HCT116 (cell line): ENCODE measurements around the gene CELA2A. TPM values are rescaled to one million over a fixed set of nuclear protein-coding genes. Genes with fewer than 3 reads are reported as not detected.

ENCODE experiments used
- ATAC-seq: fragments of 200-7000 bp; cut with Tn5 transposase; 2 replicates; pipeline ENCODE4 v1.9.1; 2020; ENCODE audit warnings: mild to moderate bottlenecking, moderate library complexity
- BruUV-seq: library from RNA; stranded (reverse); fragments of 400-500 nt; replicated peaks from 2 replicates; lab custom pipeline; 2021; lab: Mats Ljungman, UMichigan
- CTCF ChIA-PET: fragments of 300-600 bp; sonication (Branson Sonifier 250); formaldehyde crosslinking; loops from one replicate; lab custom pipeline; 2021; ENCODE audit warnings: antibody characterized with exemption; lab: Charles Lee
- POLR2A ChIA-PET: fragments of 300-600, 350-600 bp; sonication (Branson Sonifier 250); formaldehyde crosslinking; loops from one replicate; lab custom pipeline; 2021; ENCODE audit warnings: antibody characterized with exemption; lab: Charles Lee
- RAD21 ChIA-PET, 2 experiments: fragments of 300-600 bp; sonication (Branson Sonifier 250); formaldehyde crosslinking; loops; one replicate each; lab custom pipeline; 2023; ENCODE audit warnings: low total read pairs in 2 of 2; ENCODE audit not compliant: uncharacterized antibody in 2 of 2, unreplicated experiment in 2 of 2, low non-redundant PET in 1 of 2; lab: Charles Lee
- DNase-seq: peaks from one replicate; pipeline ENCODE4 v3.0.0-alpha.2; 2010; ENCODE audit warnings: low read depth, low spot score
- H2AFZ ChIP-seq: fragments of 200-600 bp; shearing (Covaris generic), sonication (generic); 2 replicates; pipeline ENCODE4 v1.6.1; 2017; ENCODE audit warnings: low read depth, mixed run types, mixed read lengths, antibody characterized with exemption, low read length; ENCODE audit not compliant: poor library complexity, severe bottlenecking
- H3K27ac ChIP-seq: 2 replicates; pipeline ENCODE4 v1.5.1; 2012; ENCODE audit warnings: low read depth, low read length
- H3K27me3 ChIP-seq: fragments of 200-600 bp; sonication (generic); 2 replicates; pipeline ENCODE4 v1.6.1; 2016; ENCODE audit warnings: mixed run types, low read length, mixed read lengths; ENCODE audit not compliant: insufficient read depth
- H3K36me3 ChIP-seq, 2 experiments: fragments of 200-500 bp in 1 of 2; fragments of 200-600 bp in 1 of 2; sonication (Bioruptor generic) in 1 of 2; sonication (generic) in 1 of 2; 2 replicates each; pipeline versions ENCODE4 v1.5.1 to v1.6.1; 2014 to 2016; ENCODE audit warnings: low read length in 2 of 2, inconsistent platforms in 1 of 2, mixed read lengths in 1 of 2, mixed run types in 1 of 2; ENCODE audit not compliant: insufficient read depth in 2 of 2, control insufficient read depth in 1 of 2
- H3K4me1 ChIP-seq, 2 experiments: fragments of 200-600 bp in 1 of 2; sonication (generic) in 1 of 2; 2 replicates each; pipeline versions ENCODE4 v1.5.1 to v1.6.1; 2012 to 2017; ENCODE audit warnings: low read length in 2 of 2, inconsistent platforms in 1 of 2, mild to moderate bottlenecking in 1 of 2, mixed read lengths in 1 of 2, mixed run types in 1 of 2, moderate library complexity in 1 of 2; ENCODE audit not compliant: insufficient read depth in 2 of 2, control insufficient read depth in 1 of 2
- H3K4me2 ChIP-seq: fragments of 200-600 bp; sonication (generic); 2 replicates; pipeline ENCODE4 v1.6.1; 2017; ENCODE audit warnings: mixed run types, low read length, mixed read lengths
- H3K4me3 ChIP-seq, 2 experiments: fragments of 200-600 bp in 1 of 2; sonication (generic) in 1 of 2; replicated peaks in 1 of 2; 2 replicates each; pipeline ENCODE4 v1.5.1; 2011 to 2016; ENCODE audit warnings: low read length in 2 of 2, control low read depth in 1 of 2, low read depth in 1 of 2, mild to moderate bottlenecking in 1 of 2, mixed read lengths in 1 of 2, mixed run types in 1 of 2
- H3K79me2 ChIP-seq: fragments of 200-600 bp; sonication (generic); 2 replicates; pipeline ENCODE4 v1.6.1; 2017; ENCODE audit warnings: mild to moderate bottlenecking, mixed run types, low read length, moderate library complexity, mixed read lengths; ENCODE audit not compliant: insufficient read depth
- H3K9ac ChIP-seq: fragments of 200-600 bp; sonication (generic); 2 replicates; pipeline ENCODE4 v1.6.1; 2016; ENCODE audit warnings: low read length, mixed read lengths
- H3K9me2 ChIP-seq: fragments of 200-600 bp; sonication (generic), shearing (Covaris generic); 2 replicates; pipeline ENCODE4 v1.6.1; 2017; ENCODE audit warnings: mixed run types, mild to moderate bottlenecking, moderate library complexity; ENCODE audit not compliant: insufficient read depth
- H3K9me3 ChIP-seq, 2 experiments: fragments of 200-500 bp in 1 of 2; fragments of 200-600 bp in 1 of 2; sonication (Bioruptor generic) in 1 of 2; sonication (generic) in 1 of 2; 2 replicates each; pipeline ENCODE4 v1.6.1; 2014 to 2017; ENCODE audit warnings: low read length in 2 of 2, mixed read lengths in 2 of 2, inconsistent platforms in 1 of 2, low read depth in 1 of 2, mild to moderate bottlenecking in 1 of 2, mixed run types in 1 of 2, moderate library complexity in 1 of 2; ENCODE audit not compliant: control insufficient read depth in 1 of 2, insufficient read depth in 1 of 2
- H4K20me1 ChIP-seq: fragments of 200-600 bp; sonication (generic), shearing (Covaris generic); 2 replicates; pipeline ENCODE4 v1.6.1; 2017; ENCODE audit warnings: mixed run types, mild to moderate bottlenecking, moderate library complexity; ENCODE audit not compliant: insufficient read depth
- CEBPB ChIP-seq: IDR thresholded peaks from 2 replicates; pipeline ENCODE4 v1.6.1; 2012; ENCODE audit warnings: low read depth
- ELF1 ChIP-seq: IDR thresholded peaks from 2 replicates; pipeline ENCODE4 v1.6.1; 2012; ENCODE audit warnings: low read depth, borderline replicate concordance
- EZH2 ChIP-seq: fragments of 200-600 bp; sonication (generic); IDR thresholded peaks from 2 replicates; pipeline ENCODE4 v1.6.1; 2017; ENCODE audit warnings: antibody characterized with exemption, mixed run types
- FOSL1 ChIP-seq: IDR thresholded peaks from 2 replicates; pipeline ENCODE4 v1.6.1; 2012; ENCODE audit warnings: low read depth
- POLR2AphosphoS5 ChIP-seq: IDR thresholded peaks from 2 replicates; pipeline ENCODE4 v1.6.1; 2011; ENCODE audit warnings: mild to moderate bottlenecking, low read depth, low read length, moderate library complexity
- RAD21 ChIP-seq: IDR thresholded peaks from 2 replicates; pipeline ENCODE4 v1.6.1; 2012; ENCODE audit warnings: low read depth, mild to moderate bottlenecking
- REST ChIP-seq: IDR thresholded peaks from 2 replicates; pipeline ENCODE4 v1.6.1; 2012; ENCODE audit warnings: low read depth
- SP1 ChIP-seq: IDR thresholded peaks from 2 replicates; pipeline ENCODE4 v1.6.1; 2012; ENCODE audit warnings: low read depth
- TCF7L2 ChIP-seq: IDR thresholded peaks from 2 replicates; pipeline ENCODE4 v1.7.0; 2011; ENCODE audit warnings: borderline replicate concordance, inconsistent platforms; ENCODE audit not compliant: insufficient read depth, insufficient read length; ENCODE audit errors: extremely low read depth
- ZBTB33 ChIP-seq: IDR thresholded peaks from 2 replicates; pipeline ENCODE4 v1.6.1; 2011; ENCODE audit warnings: mild to moderate bottlenecking, low read length, moderate library complexity; ENCODE audit not compliant: insufficient replicate concordance; ENCODE audit errors: extremely low read depth
- ZNF274 ChIP-seq: fragments of 200-500 bp; sonication (Bioruptor generic); IDR thresholded peaks from 2 replicates; pipeline ENCODE4 v1.6.1; 2014; ENCODE audit warnings: mild to moderate bottlenecking, low read depth, low read length, inconsistent platforms
- intact Hi-C: fragments of 100-400 bp; cut with micrococcal nuclease; formaldehyde crosslinking; loops from 2 replicates; pipeline ENCODE4 v1.10.0; 2022
- total RNA-seq: library from RNA; stranded (reverse); gene quantifications from one replicate; pipeline ENCODE4 v1.2.1, GENCODE V29; 2021; ENCODE audit not compliant: unreplicated experiment
- TF ChIP-seq, protein P1 (sequence below): IDR thresholded peaks from 2 replicates; pipeline ENCODE4 v1.6.1; 2012

CELA2A gene
- total RNA-seq, 1 experiment from 2014 or later, result 1.6 TPM

- Histone ChIP-seq H3K36me3 (no peaks in the 10 kb centered on the region), H3K4me2 (no peak overlapping the region), H3K4me3 (no peak overlapping the region), H4K20me1 (no peaks in the 10 kb centered on the region), H2AFZ (no peak overlapping the region), H3K79me2 (no peaks in the 10 kb centered on the region), H3K9me3 (no peaks in the 10 kb centered on the region), H3K27ac (no peak overlapping the region), H3K27me3 (no peaks in the 10 kb centered on the region), H3K9me2 (no peaks in the 10 kb centered on the region), H3K4me1 (no peaks in the 10 kb centered on the region), H3K9ac (no peak overlapping the region)
- ATAC-seq (no peak), DNase-seq (no peak)
- CTCF ChIA-PET, result interaction anchor here (1.7 kb wide), 1 partner anchor 120 kb away, joined by 3 read pairs; no protein-coding TSS in a partner anchor
- no TSS peak for BruUV-seq
- POLR2A ChIA-PET, result no interaction called here
- TF ChIP-seq, protein P1, sequence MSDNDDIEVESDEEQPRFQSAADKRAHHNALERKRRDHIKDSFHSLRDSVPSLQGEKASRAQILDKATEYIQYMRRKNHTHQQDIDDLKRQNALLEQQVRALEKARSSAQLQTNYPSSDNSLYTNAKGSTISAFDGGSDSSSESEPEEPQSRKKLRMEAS, result no peak
- TF ChIP-seq RAD21 (no peak), ZNF274 (no peak), TCF7L2 (no peak), ELF1 (no peak)
- intact Hi-C loops, result no loop called here
- RAD21 ChIA-PET, result no interaction called here
These were observed 13.3 kb upstream of the CELA2A start for GRCh38 chr1:15443281-15443680.

GRCh38 chr1:15444468-15445389 is 11.8 kb upstream of the CELA2A start:
- Histone ChIP-seq H2AFZ (no peak overlapping the region), H3K79me2 (no peaks in the 10 kb centered on the region), H3K9me2 (no peaks in the 10 kb centered on the region), H3K9me3 (no peaks in the 10 kb centered on the region), H3K27ac (no peak overlapping the region), H3K9ac (no peak overlapping the region), H3K27me3 (no peaks in the 10 kb centered on the region), H4K20me1 (no peaks in the 10 kb centered on the region), H3K4me1 (no peaks in the 10 kb centered on the region), H3K4me2 (no peak overlapping the region), H3K4me3 (no peak overlapping the region), H3K36me3 (no peaks in the 10 kb centered on the region)
- DNase-seq, result no peak
- intact Hi-C loops, result no loop called here
- ATAC-seq, result no peak
- no TSS peak for BruUV-seq
- POLR2A ChIA-PET, result no interaction called here
- CTCF ChIA-PET, result no interaction called here
- RAD21 ChIA-PET, result no interaction called here
- no peak for TF ChIP-seq SP1
- no peak for TF ChIP-seq REST
- no peak for TF ChIP-seq POLR2AphosphoS5
- no peak for TF ChIP-seq EZH2
- no peak for TF ChIP-seq TCF7L2
- no peak for TF ChIP-seq CEBPB
- TF ChIP-seq ZBTB33, result no peak
- TF ChIP-seq FOSL1, result no peak
- TF ChIP-seq ZNF274, result no peak
